Tibial artery (tissue), 4 donors: ENCODE measurements around the gene NRN1.

Experiments
- DNase-seq, 2 donors: peaks; one replicate each; pipeline ENCODE4 v3.0.0-alpha.2; 2019
- H3K27ac ChIP-seq, 2 donors: fragments of 200-600 bp; sonication (generic) in 1 of 2; 1 replicate in 1 of 2; 2 replicates in 1 of 2; pipeline ENCODE4 v1.5.1; 2018 to 2019; ENCODE audit warnings: mild to moderate bottlenecking in 1 of 2
- H3K27me3 ChIP-seq, 2 donors: fragments of 200-600 bp; sonication (generic) in 1 of 2; one replicate each; pipeline versions ENCODE4 v1.5.1 to v1.6.0; 2016 to 2019
- H3K36me3 ChIP-seq, 3 donors: fragments of 200-600 bp; sonication (generic) in 2 of 3; one replicate each; pipeline ENCODE4 v1.5.1; 2016 to 2019; ENCODE audit warnings: mild to moderate bottlenecking in 2 of 3
- H3K4me1 ChIP-seq, 4 donors: fragments of 200-600 bp; sonication (generic) in 2 of 4; 1 replicate in 3 of 4; 2 replicates in 1 of 4; pipeline ENCODE4 v1.5.1; 2016 to 2019
- H3K4me3 ChIP-seq, 2 donors: fragments of 200-600 bp; sonication (generic) in 1 of 2; 1 replicate in 1 of 2; 2 replicates in 1 of 2; pipeline ENCODE4 v1.5.1; 2018 to 2019; ENCODE audit warnings: mild to moderate bottlenecking in 2 of 2
- H3K9me3 ChIP-seq, 3 donors: fragments of 200-600 bp; sonication (generic) in 1 of 3; one replicate each; pipeline ENCODE4 v1.5.1; 2016 to 2019
- intact Hi-C: fragments of 100-400 bp; cut with DNase I; formaldehyde crosslinking; loops from one replicate; pipeline ENCODE4 v1.15.0; 2023; ENCODE audit warnings: low total_unique reads
- TF ChIP-seq, protein P1 (sequence below), 2 experiments: fragments of 200-600 bp in 1 of 2; fragments of 450-650 bp in 1 of 2; IDR thresholded peaks; one replicate each; pipeline ENCODE4 v1.5.1; 2017 to 2019; ENCODE audit warnings: antibody characterized with exemption in 2 of 2, mild to moderate bottlenecking in 1 of 2, moderate library complexity in 1 of 2

NRN1 gene

DNA sequence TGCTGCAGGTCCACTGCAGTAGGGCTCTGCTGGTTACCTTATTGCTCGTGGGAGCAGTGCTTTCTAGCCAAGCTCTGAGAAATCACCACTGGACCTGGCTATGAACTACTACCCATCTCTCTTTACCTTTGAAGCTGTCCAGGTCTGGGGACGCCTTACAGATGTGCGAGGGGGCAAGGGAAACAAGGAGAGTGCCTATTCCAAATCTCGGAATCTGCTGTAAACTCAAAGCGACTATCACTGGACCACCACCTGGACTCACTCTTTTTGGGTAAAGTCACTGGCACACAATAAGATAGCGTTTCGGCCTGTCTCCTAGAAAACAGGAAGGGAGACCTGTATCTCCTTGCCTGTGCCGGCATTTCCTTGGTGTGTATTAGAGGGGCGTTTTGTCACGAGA is 5.3 kb downstream of the NRN1 start:
- intact Hi-C loops: loop anchor here (10.0 kb wide), 2 partner anchors 327 to 797 kb away; no protein-coding TSS in a partner anchor
- H3K4me1 ChIP-seq: peaks cover 0 to 61% (median 31%) of the 10 kb centered on the region in 4 donors
- H3K27ac ChIP-seq: no peak overlapping the region
- peaks cover 4 to 88% of the 10 kb centered on the region in 2 donors for H3K27me3 ChIP-seq
- peaks cover 0 to 5% (median 0%) of the 10 kb centered on the region in 3 donors for H3K9me3 ChIP-seq
- TF ChIP-seq, protein P1, sequence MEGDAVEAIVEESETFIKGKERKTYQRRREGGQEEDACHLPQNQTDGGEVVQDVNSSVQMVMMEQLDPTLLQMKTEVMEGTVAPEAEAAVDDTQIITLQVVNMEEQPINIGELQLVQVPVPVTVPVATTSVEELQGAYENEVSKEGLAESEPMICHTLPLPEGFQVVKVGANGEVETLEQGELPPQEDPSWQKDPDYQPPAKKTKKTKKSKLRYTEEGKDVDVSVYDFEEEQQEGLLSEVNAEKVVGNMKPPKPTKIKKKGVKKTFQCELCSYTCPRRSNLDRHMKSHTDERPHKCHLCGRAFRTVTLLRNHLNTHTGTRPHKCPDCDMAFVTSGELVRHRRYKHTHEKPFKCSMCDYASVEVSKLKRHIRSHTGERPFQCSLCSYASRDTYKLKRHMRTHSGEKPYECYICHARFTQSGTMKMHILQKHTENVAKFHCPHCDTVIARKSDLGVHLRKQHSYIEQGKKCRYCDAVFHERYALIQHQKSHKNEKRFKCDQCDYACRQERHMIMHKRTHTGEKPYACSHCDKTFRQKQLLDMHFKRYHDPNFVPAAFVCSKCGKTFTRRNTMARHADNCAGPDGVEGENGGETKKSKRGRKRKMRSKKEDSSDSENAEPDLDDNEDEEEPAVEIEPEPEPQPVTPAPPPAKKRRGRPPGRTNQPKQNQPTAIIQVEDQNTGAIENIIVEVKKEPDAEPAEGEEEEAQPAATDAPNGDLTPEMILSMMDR (IDR thresholded peaks at IDR 0.05): no peak
- H3K36me3 ChIP-seq: no peaks in the 10 kb centered on the region
- no peak for DNase-seq
- H3K4me3 ChIP-seq: no peak overlapping the region

DNA sequence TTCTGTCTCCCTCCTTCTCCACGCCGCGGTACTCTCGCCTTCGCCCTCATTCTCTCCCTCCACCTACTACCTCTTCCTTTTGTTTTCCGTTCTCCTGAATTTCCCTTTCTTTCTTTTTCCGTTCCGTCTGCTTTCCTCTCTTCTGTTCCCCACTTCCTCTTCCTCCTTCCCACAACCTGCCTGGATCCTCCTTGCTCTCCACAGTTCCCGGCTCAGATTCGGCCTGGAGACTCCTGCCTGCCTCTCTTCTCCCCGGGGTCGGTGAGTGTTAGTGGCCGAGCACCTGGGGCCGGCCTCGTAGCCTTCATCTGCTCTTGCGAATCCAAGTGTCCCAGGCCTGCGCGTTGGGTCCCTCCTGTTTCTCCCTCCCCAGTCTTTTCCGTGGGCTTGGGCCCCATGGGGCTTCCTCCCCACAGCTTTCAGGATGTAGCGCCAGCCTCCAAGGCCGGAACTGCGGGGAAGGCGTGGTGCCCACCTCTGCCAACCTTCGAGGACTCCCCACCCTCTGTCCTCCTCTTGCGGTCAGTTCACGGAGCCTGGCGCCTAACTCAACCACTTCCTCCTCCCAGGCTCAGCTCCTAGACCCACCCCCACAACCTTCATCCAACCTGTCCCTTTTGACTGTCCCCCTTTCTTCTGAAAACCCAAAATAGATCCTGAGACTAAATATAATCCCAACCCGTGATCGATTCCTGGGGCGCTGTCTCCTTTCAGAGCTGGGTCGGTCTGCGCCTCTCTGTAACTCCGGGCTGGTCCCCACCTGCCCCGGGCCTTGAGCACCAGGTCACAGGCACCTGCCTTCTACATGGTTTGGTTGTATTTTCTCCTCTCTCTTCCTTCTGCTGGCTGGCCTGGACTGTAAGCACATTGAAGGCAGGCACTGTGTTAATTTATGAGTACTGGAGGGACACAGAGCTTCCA is 6.8 kb downstream of the NRN1 start:
- H3K4me1 ChIP-seq: peaks cover 0 to 56% (median 28%) of the 10 kb centered on the region in 4 donors
- H3K27ac ChIP-seq: peak overlapping the region; percentile 49 to 69
- H3K9me3 ChIP-seq: peaks cover 0 to 5% (median 0%) of the 10 kb centered on the region in 3 donors
- TF ChIP-seq, protein P1 (IDR thresholded peaks at IDR 0.05): no peak
- H3K36me3 ChIP-seq: no peaks in the 10 kb centered on the region
- intact Hi-C loops: loop anchor here (10.0 kb wide), 2 partner anchors 325 to 795 kb away; no protein-coding TSS in a partner anchor
- peaks cover 9 to 86% of the 10 kb centered on the region in 2 donors for H3K27me3 ChIP-seq
- H3K4me3 ChIP-seq: peak overlapping the region; percentile 38 to 40
- DNase-seq: no peak

GRCh38 chr6:5998711-5999687 is 7.7 kb downstream of the NRN1 start:
- intact Hi-C loops: no loop called here
- DNase-seq: no peak
- peaks cover 0 to 50% (median 28%) of the 10 kb centered on the region in 4 donors for H3K4me1 ChIP-seq
- TF ChIP-seq, protein P1 (IDR thresholded peaks at IDR 0.05): no peak
- peaks cover 9 to 86% of the 10 kb centered on the region in 2 donors for H3K27me3 ChIP-seq
- H3K9me3 ChIP-seq: peaks cover 0 to under 1% (median 0%) of the 10 kb centered on the region in 3 donors
- peak overlapping the region; percentile 49 to 69 for H3K27ac ChIP-seq
- H3K4me3 ChIP-seq: peak overlapping the region; percentile 38 to 40
- no peaks in the 10 kb centered on the region for H3K36me3 ChIP-seq

GRCh38 chr6:5998236-5998635 is 8.5 kb downstream of the NRN1 start:
- Histone ChIP-seq H3K27me3 (peaks cover 9 to 85% of the 10 kb centered on the region in 2 donors), H3K27ac (peak overlapping the region in 1 of 2 donors; percentile 69), H3K4me1 (peaks cover 0 to 42% (median 22%) of the 10 kb centered on the region in 4 donors), H3K4me3 (no peak overlapping the region), H3K9me3 (no peaks in the 10 kb centered on the region), H3K36me3 (no peaks in the 10 kb centered on the region)
- DNase-seq: no peak
- intact Hi-C loops: no loop called here
- TF ChIP-seq, protein P1 (IDR thresholded peaks at IDR 0.05): no peak

DNA sequence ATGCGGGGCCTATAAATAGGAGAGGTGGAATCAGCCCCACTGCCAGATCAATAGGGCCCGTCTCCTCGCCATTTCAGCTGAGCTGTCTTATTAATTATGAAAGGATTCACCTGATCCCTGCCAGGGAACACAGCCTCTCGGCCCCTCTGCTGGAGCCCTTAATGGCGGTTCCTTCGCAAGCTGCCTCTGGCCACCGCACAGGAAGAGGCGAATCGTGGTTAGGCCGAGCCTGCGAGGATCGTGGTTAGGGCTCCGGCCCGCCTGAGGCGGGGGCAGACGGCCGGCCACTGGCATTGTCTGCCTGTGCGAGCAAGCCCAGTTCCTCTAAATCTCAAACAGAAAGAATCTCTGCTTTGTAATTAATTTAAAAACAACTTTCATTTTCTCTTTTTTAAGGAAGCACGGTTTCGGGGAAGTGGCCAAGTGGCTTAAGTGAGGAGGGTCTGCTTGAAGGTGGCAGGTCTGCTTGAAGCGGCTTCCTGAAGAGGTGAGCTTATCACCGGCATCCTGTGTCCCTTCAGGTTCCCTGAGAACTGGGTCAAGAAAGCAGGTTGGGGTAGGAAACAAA is 9.2 kb downstream of the NRN1 start:
- Histone ChIP-seq H3K4me1 (peaks cover 0 to 35% (median 18%) of the 10 kb centered on the region in 4 donors), H3K27ac (peak overlapping the region; percentile 50 to 69), H3K4me3 (peak overlapping the region; percentile 61 to 65), H3K9me3 (no peaks in the 10 kb centered on the region), H3K27me3 (peaks cover 9 to 84% of the 10 kb centered on the region in 2 donors), H3K36me3 (no peaks in the 10 kb centered on the region)
- DNase-seq: no peak
- TF ChIP-seq, protein P1 (IDR thresholded peaks at IDR 0.05): no peak
- intact Hi-C loops: no loop called here
